Loucy (cell line): ENCODE data around the gene SNAI1.

Source experiments
- CTCF ChIP-seq: fragments of 200-600 bp; sonication (generic); conservative IDR thresholded peaks from 2 replicates; pipeline ENCODE4 v1.5.1; 2014; ENCODE audit warnings: mild to moderate bottlenecking, antibody characterized with exemption, low read length
- EZH2phosphoT487 ChIP-seq: fragments of 200-600 bp; IDR thresholded peaks from 2 replicates; pipeline ENCODE4 v1.6.1; 2018; ENCODE audit warnings: antibody characterized with exemption, mild to moderate bottlenecking, moderate library complexity, borderline replicate concordance

- TF ChIP-seq CTCF (no peak), EZH2phosphoT487 (no peak)
These were observed 12.8 kb upstream of the SNAI1 start for GRCh38 chr20:49969946-49970345.
